ENCODE measurements around the gene DLK1.

Gene DLK1

DNA sequence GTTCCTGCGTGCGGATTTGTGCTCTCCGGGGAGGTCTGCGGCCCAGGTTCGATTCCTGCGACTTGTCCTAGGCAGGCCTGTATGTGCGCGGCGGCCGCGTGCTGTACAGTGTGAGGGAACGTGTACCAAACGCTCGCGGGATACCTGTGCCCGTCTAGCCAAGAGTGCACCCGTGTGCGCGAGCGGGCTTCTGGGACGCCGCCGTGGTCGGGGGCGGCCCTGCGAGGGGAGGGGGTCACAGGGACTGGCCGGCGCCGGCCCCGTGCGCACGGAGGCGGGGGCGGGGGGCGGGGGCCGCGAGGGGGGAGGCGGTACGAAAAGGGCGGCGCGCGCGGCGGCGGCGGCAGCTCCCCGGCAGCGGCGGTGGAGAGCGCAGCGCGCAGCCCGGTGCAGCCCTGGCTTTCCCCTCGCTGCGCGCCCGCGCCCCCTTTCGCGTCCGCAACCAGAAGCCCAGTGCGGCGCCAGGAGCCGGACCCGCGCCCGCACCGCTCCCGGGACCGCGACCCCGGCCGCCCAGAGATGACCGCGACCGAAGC lies at the start of gene DLK1:
Gene DLK1, plus strand, starts transcription at position 343 of the 536 bp plus-strand sequence. Its CDS starts 177 bp downstream, at position 520.
- H3K4me3 ChIP-seq (ENCODE audit: low read depth, low read length): no peak within 1 kb of the TSS
- H3K36me3 ChIP-seq (ENCODE audit: insufficient read depth, low read length): no peaks in the 10 kb centered on the region
- peaks cover 4% of the 10 kb centered on the region for H3K4me1 ChIP-seq (ENCODE audit: control insufficient read depth, insufficient read depth, low read length, unreplicated experiment)
- H3K27ac ChIP-seq (ENCODE audit: low read depth, low read length): no peak within 1 kb of the TSS
- peaks cover 66% of the 10 kb centered on the region for H3K27me3 ChIP-seq (ENCODE audit: insufficient read depth, low read length)
- H2AFZ ChIP-seq (ENCODE audit: low read length, unreplicated experiment): no peak within 1 kb of the TSS
- H3K79me2 ChIP-seq (ENCODE audit: control insufficient read depth, insufficient read depth, low read length, unreplicated experiment): no peaks in the 10 kb centered on the region

DNA sequence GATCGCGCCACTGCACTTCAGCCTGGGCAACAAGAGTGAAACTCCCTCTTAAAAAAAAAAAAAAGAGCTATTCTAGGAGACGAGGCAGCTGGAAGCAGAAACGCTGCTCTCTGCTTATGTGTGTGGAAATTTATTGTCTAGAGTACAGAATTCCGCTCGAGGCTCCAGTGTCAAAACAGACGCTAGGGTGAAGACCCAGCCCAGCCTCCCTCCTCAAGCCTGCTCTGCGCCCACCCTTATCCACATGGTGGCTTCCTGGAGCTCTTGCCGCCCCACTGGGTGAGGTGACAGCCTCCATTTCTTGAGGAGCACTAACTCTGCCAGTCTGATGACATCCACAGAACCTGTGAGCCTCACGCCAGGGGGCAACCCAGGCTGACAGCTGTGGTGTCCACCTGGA lies 49.5 kb upstream of the DLK1 start:
- Histone ChIP-seq H3K4me1 (ENCODE audit: control insufficient read depth, insufficient read depth, low read length, unreplicated experiment) (peaks cover 9% of the 10 kb centered on the region), H3K36me3 (ENCODE audit: insufficient read depth, low read length) (no peaks in the 10 kb centered on the region), H3K27ac (ENCODE audit: low read depth, low read length) (no peak overlapping the region), H2AFZ (ENCODE audit: low read length, unreplicated experiment) (no peak overlapping the region), H3K79me2 (ENCODE audit: control insufficient read depth, insufficient read depth, low read length, unreplicated experiment) (no peaks in the 10 kb centered on the region), H3K4me3 (ENCODE audit: low read depth, low read length) (no peak overlapping the region), H3K27me3 (ENCODE audit: insufficient read depth, low read length) (peaks cover 16% of the 10 kb centered on the region; the same call in 1 of the 2 replicates)

DNA sequence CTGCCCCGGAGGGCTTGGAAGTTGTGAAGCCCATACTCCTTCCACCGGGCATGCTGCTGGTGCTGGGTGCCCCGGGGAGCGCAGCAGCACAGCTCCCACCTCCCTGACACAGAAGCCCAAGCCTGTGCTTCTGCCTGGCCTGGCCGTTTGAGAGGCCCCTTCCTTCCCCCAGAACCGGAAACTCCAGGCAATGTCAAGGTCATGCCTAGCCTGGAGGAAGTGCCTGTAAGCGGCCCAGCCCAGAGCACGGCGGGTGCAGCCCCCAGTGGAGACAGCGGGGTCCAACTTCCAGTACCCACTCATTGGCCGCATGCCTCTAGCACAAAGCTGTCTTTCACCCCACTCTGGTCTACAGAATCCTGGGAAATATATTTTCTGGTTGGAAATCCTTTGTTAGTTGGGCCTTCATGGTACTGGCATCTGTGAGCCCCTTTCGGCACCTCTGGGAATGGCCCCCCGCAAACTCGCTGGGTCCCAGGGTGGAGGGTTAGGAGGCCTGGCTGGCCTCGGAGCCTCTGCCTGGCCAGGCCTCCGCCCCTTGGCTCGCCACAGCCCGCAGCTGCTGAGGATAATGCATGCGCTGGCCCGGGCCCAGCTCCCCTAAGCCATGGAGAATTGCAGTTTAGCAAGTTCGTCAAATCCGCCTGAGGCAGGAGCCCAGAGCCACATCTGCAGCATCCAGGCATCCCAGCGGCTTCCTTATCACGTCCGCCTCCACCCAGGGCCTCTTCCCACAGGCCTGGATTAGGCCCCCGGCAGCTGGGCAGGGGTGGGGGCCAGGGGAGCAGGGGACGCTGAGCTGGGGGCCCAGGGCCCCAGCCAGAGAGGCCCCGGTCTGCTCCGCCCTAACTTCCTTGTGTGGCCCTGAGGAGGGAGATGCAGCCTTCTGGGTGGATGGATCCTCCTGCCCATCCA lies 48.9 kb upstream of the DLK1 start:
- Histone ChIP-seq H3K27ac (ENCODE audit: low read depth, low read length) (no peak overlapping the region), H2AFZ (ENCODE audit: low read length, unreplicated experiment) (no peak overlapping the region)

DNA sequence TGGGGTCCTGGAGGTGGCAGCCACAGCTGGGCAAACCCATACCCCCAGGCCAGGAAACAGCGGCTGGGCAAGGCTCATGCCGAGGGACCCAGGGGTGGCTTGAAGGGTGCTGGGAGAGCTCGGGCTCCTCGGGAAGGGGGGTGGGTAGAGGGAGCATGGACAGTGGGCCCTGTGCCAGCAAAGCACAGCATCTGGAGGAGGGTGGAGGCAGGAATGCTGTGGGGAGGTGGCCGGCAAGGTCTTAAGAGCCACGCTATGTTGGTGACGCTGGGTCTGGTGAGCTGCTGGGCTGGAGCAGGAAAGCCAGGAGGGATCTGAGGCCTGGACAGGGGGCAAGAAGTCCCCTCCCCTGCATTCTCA lies 48.2 kb upstream of the DLK1 start:
- no peak overlapping the region for H2AFZ ChIP-seq (ENCODE audit: low read length, unreplicated experiment)

More for the DNA sequence above, 48.9 kb upstream of the DLK1 start:
- Histone ChIP-seq H3K36me3 (ENCODE audit: insufficient read depth, low read length) (no peaks in the 10 kb centered on the region), H3K27me3 (ENCODE audit: insufficient read depth, low read length) (0 out of 2 replicates have a peak, but pooled peaks cover 9% of the 10 kb centered on the region), H3K4me1 (ENCODE audit: control insufficient read depth, insufficient read depth, low read length, unreplicated experiment) (peaks cover 9% of the 10 kb centered on the region), H3K79me2 (ENCODE audit: control insufficient read depth, insufficient read depth, low read length, unreplicated experiment) (no peaks in the 10 kb centered on the region), H3K4me3 (ENCODE audit: low read depth, low read length) (no peak overlapping the region)

DNA sequence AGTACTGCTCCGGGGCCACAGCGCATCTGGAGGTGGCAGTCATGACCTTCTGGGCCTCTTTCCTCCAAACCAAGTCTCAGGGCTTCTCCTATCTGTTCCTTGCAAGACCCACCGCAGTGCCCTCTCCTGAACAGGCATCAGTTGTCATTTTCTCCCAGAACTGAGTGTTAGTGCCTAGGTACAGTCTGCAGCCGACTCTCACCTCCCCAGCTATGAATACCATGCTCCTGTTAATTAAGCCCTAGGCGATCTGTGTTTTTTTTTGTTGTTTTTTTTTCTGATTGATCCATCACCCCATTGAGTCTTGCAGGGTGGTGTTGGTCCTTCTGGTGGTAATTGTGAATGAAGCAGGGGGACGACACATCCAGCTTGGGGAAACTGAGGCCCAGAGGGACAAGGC lies 47.5 kb upstream of the DLK1 start:
- H3K36me3 ChIP-seq (ENCODE audit: insufficient read depth, low read length): no peaks in the 10 kb centered on the region
- H3K4me1 ChIP-seq (ENCODE audit: control insufficient read depth, insufficient read depth, low read length, unreplicated experiment): peaks cover 9% of the 10 kb centered on the region
- no peaks in the 10 kb centered on the region for H3K79me2 ChIP-seq (ENCODE audit: control insufficient read depth, insufficient read depth, low read length, unreplicated experiment)
- H2AFZ ChIP-seq (ENCODE audit: low read length, unreplicated experiment): no peak overlapping the region
- H3K4me3 ChIP-seq (ENCODE audit: low read depth, low read length): no peak overlapping the region
- no peaks in the 10 kb centered on the region for H3K27me3 ChIP-seq (ENCODE audit: insufficient read depth, low read length)
- H3K27ac ChIP-seq (ENCODE audit: low read depth, low read length): no peak overlapping the region

More for the DNA sequence above, 48.2 kb upstream of the DLK1 start:
- no peak overlapping the region for H3K27ac ChIP-seq (ENCODE audit: low read depth, low read length)
- no peaks in the 10 kb centered on the region for H3K79me2 ChIP-seq (ENCODE audit: control insufficient read depth, insufficient read depth, low read length, unreplicated experiment)
- H3K4me3 ChIP-seq (ENCODE audit: low read depth, low read length): no peak overlapping the region
- no peaks in the 10 kb centered on the region for H3K36me3 ChIP-seq (ENCODE audit: insufficient read depth, low read length)
- H3K27me3 ChIP-seq (ENCODE audit: insufficient read depth, low read length): 0 out of 2 replicates have a peak, but pooled peaks cover 5% of the 10 kb centered on the region
- H3K4me1 ChIP-seq (ENCODE audit: control insufficient read depth, insufficient read depth, low read length, unreplicated experiment): peaks cover 9% of the 10 kb centered on the region

DNA sequence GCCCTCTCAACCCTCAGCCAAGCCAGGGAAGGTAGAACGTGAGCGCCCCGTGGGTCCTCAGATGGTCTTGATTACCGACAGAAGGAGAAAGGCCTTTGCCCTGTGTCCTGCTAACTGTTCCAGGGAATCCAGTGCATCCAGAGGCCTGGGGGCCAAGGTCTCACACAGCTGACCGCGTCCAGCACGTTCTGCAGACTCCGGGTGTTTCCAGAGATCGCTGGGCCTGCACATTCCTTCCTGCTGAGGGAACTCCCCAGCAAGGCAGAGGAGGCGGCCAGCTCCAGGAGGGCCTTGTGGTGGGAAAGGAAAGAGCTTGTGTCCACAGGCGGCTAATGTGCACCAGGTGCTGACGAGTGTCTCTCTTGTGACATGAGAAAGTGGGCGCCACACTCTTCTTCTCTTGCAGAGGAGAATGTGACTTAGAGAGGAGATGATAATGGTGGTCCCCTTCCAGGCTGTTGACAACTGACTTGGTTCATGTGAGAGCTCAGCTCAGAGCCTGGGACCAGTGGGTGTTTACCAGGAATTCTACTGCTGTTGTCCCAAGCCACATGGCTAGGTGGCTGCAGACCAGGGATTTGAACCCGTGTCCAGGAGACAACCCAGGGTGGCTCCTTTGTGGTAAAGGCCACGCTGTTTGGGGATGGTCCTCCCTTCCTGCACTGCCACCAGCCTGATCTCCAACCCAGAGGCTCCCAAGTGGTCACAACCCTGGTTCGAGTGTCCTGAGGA lies 46.8 kb upstream of the DLK1 start:
- Histone ChIP-seq H3K4me1 (ENCODE audit: control insufficient read depth, insufficient read depth, low read length, unreplicated experiment) (peaks cover 9% of the 10 kb centered on the region), H3K27me3 (ENCODE audit: insufficient read depth, low read length) (no peaks in the 10 kb centered on the region), H3K4me3 (ENCODE audit: low read depth, low read length) (no peak overlapping the region), H2AFZ (ENCODE audit: low read length, unreplicated experiment) (no peak overlapping the region), H3K36me3 (ENCODE audit: insufficient read depth, low read length) (no peaks in the 10 kb centered on the region), H3K79me2 (ENCODE audit: control insufficient read depth, insufficient read depth, low read length, unreplicated experiment) (no peaks in the 10 kb centered on the region), H3K27ac (ENCODE audit: low read depth, low read length) (no peak overlapping the region)

DNA sequence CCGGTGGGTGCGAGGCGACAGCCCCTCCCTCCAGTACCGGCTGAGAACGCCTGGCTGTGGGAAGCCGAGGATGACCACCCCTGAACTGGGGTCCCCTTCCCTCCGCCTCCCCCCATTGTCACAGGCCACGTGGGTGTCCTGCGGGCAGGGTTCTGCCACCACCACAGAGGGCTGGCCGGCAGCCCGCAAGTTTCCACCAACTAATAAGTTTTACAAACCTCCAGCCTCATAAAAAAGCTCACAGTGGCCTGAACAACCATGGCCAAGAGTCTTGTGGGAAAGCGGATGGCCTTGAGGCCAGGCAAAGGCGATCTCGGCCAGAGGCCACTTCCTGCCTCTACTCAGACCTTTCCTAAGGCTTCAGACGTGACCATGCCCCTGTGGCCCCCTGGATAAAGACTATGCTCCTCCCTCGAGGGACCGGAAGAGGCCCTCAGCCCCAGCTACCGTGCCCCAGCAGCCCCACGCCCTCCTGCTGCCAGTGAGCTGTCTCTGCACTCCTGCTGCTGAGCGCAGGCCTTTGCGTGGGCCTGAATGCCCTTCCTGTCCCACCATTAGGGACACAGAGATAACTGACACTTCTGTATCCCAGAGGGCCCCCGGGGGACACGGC lies 46.1 kb upstream of the DLK1 start:
- Histone ChIP-seq H3K4me3 (ENCODE audit: low read depth, low read length) (no peak overlapping the region), H3K4me1 (ENCODE audit: control insufficient read depth, insufficient read depth, low read length, unreplicated experiment) (peaks cover 9% of the 10 kb centered on the region), H3K27ac (ENCODE audit: low read depth, low read length) (no peak overlapping the region), H3K27me3 (ENCODE audit: insufficient read depth, low read length) (no peaks in the 10 kb centered on the region), H2AFZ (ENCODE audit: low read length, unreplicated experiment) (no peak overlapping the region), H3K79me2 (ENCODE audit: control insufficient read depth, insufficient read depth, low read length, unreplicated experiment) (no peaks in the 10 kb centered on the region), H3K36me3 (ENCODE audit: insufficient read depth, low read length) (no peaks in the 10 kb centered on the region)

DNA sequence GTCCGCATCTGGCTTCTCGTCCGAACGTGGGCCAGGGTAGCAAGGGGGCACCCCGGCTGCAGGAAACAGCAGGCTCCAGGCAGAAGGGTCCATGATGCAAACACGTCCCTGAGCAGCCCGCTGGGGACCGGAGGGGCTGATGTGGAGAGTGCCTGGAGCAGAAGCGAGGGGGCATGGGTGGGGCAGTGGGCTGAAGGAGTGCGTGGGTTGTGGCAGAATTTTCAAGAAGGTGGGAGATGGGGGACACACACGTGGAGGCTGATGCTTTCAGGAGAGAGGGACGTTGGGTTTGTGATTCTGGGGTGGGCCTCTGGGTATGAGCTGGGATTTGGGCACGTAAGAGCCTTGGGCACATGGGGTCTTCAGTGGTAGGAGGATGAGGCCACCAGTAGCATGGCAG lies 45.6 kb upstream of the DLK1 start:
- Histone ChIP-seq H3K27ac (ENCODE audit: low read depth, low read length) (no peak overlapping the region), H2AFZ (ENCODE audit: low read length, unreplicated experiment) (no peak overlapping the region), H3K4me1 (ENCODE audit: control insufficient read depth, insufficient read depth, low read length, unreplicated experiment) (peaks cover 6% of the 10 kb centered on the region), H3K4me3 (ENCODE audit: low read depth, low read length) (no peak overlapping the region), H3K36me3 (ENCODE audit: insufficient read depth, low read length) (no peaks in the 10 kb centered on the region), H3K79me2 (ENCODE audit: control insufficient read depth, insufficient read depth, low read length, unreplicated experiment) (no peaks in the 10 kb centered on the region), H3K27me3 (ENCODE audit: insufficient read depth, low read length) (no peaks in the 10 kb centered on the region)

DNA sequence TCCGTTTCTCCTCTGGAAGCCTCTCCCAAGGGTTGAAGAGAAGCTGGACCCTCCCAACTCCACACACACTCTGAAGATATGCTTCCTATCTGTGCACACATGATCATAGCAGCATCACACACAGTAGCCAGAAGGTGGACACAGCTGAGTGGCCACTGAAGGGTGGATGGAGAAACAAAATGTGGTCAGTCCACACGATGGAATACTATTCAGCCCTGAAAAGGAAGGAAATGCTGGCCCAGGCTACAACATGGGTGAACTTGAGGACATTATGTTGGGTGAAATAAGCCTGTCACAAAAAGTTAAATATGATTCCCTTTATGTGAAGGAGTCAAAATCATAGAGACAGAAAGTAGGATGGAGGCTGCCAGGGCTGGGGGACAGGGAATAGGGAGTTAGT lies 43.9 kb upstream of the DLK1 start:
- Histone ChIP-seq H3K36me3 (ENCODE audit: insufficient read depth, low read length) (no peaks in the 10 kb centered on the region), H3K4me1 (ENCODE audit: control insufficient read depth, insufficient read depth, low read length, unreplicated experiment) (no peaks in the 10 kb centered on the region), H3K4me3 (ENCODE audit: low read depth, low read length) (no peak overlapping the region), H3K27ac (ENCODE audit: low read depth, low read length) (no peak overlapping the region), H3K79me2 (ENCODE audit: control insufficient read depth, insufficient read depth, low read length, unreplicated experiment) (no peaks in the 10 kb centered on the region), H2AFZ (ENCODE audit: low read length, unreplicated experiment) (no peak overlapping the region), H3K27me3 (ENCODE audit: insufficient read depth, low read length) (no peaks in the 10 kb centered on the region)

DNA sequence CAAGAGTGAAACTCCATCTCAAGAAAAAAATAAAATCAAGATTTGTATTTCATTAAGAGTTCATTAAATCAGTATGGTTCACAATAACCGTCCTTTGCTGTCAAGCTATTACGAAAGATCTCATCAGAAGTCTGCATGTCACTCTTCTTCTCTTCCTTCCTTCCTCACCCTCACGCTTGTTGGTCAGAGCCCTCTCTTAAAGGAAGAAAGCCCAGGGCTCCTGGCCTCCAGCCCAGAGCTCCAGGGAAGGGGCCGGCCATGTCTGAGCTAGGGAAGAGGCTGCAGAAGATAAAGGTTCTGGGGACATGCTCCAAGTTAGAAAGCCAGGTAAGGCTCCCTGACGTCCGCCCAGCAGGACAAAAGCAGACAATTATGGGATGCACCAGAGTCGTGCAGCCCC lies 43.1 kb upstream of the DLK1 start:
- Histone ChIP-seq H3K27me3 (ENCODE audit: insufficient read depth, low read length) (no peaks in the 10 kb centered on the region), H3K27ac (ENCODE audit: low read depth, low read length) (no peak overlapping the region), H3K79me2 (ENCODE audit: control insufficient read depth, insufficient read depth, low read length, unreplicated experiment) (no peaks in the 10 kb centered on the region)

More for the DNA sequence above, 43.1 kb upstream of the DLK1 start:
- Histone ChIP-seq H3K4me1 (ENCODE audit: control insufficient read depth, insufficient read depth, low read length, unreplicated experiment) (peaks cover 3% of the 10 kb centered on the region), H3K4me3 (ENCODE audit: low read depth, low read length) (no peak overlapping the region), H3K36me3 (ENCODE audit: insufficient read depth, low read length) (no peaks in the 10 kb centered on the region), H2AFZ (ENCODE audit: low read length, unreplicated experiment) (no peak overlapping the region)
